A549 (cell line): Measurements from ENCODE around the gene ZBTB1.

Experiments
- CHD2 ChIP-seq: fragments of 150-350 bp; IDR thresholded peaks from 2 replicates; pipeline ENCODE4 v1.6.1; 2014; ENCODE audit warnings: low read length; ENCODE audit not compliant: partially characterized antibody
- CHD4 ChIP-seq: fragments of 200-600 bp; sonication (generic); IDR thresholded peaks from 2 replicates; pipeline ENCODE4 v1.6.1; 2016; ENCODE audit warnings: antibody characterized with exemption, mild to moderate bottlenecking, borderline replicate concordance
- MYC ChIP-seq: IDR thresholded peaks from 2 replicates; pipeline ENCODE4 v1.6.1; 2012; ENCODE audit warnings: mild to moderate bottlenecking, inconsistent platforms, low read length, improper control_type of control experiment, borderline replicate concordance
- POLR2A ChIP-seq: IDR thresholded peaks from 2 replicates; pipeline ENCODE4 v1.6.1; 2012; ENCODE audit warnings: mild to moderate bottlenecking, low read length
- RCOR1 ChIP-seq: fragments of 150-350 bp; IDR thresholded peaks from 2 replicates; pipeline ENCODE4 v1.6.1; 2014; ENCODE audit warnings: antibody characterized with exemption, low read length, low read depth
- TF ChIP-seq, protein P1 (sequence below): fragments of >200 bp; sonication (Bioruptor Twin); formaldehyde crosslinking; IDR thresholded peaks from 3 replicates; pipeline ENCODE4 v1.5.1; 2016

DNA sequence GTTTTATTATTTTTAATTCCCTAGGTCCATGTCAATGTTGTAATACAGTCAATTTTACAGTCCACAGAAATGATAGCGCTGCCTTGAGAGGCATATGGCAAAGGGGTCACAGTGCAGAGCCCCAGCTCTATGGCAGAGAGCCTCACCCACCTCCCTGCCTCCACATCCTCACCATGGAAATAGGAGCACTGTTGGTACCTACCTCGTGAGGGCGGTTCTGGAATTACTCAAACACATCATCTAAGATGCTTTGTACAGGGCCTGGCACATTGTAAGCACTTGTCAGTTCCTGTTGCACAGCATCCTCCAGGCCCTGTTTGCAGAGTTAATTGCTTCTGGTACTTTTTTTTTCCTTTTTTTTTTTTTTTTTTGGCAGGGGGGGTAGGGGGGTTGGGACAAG lies 43.3 kb upstream of the ZBTB1 start:
- TF ChIP-seq MYC: no peak
- TF ChIP-seq RCOR1: no peak
- no peak for TF ChIP-seq CHD2
- TF ChIP-seq, protein P1, sequence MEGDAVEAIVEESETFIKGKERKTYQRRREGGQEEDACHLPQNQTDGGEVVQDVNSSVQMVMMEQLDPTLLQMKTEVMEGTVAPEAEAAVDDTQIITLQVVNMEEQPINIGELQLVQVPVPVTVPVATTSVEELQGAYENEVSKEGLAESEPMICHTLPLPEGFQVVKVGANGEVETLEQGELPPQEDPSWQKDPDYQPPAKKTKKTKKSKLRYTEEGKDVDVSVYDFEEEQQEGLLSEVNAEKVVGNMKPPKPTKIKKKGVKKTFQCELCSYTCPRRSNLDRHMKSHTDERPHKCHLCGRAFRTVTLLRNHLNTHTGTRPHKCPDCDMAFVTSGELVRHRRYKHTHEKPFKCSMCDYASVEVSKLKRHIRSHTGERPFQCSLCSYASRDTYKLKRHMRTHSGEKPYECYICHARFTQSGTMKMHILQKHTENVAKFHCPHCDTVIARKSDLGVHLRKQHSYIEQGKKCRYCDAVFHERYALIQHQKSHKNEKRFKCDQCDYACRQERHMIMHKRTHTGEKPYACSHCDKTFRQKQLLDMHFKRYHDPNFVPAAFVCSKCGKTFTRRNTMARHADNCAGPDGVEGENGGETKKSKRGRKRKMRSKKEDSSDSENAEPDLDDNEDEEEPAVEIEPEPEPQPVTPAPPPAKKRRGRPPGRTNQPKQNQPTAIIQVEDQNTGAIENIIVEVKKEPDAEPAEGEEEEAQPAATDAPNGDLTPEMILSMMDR: no peak
- no peak for TF ChIP-seq POLR2A
- no peak for TF ChIP-seq CHD4
